ENCODE results near the gene MMP11.

Gene MMP11

DNA sequence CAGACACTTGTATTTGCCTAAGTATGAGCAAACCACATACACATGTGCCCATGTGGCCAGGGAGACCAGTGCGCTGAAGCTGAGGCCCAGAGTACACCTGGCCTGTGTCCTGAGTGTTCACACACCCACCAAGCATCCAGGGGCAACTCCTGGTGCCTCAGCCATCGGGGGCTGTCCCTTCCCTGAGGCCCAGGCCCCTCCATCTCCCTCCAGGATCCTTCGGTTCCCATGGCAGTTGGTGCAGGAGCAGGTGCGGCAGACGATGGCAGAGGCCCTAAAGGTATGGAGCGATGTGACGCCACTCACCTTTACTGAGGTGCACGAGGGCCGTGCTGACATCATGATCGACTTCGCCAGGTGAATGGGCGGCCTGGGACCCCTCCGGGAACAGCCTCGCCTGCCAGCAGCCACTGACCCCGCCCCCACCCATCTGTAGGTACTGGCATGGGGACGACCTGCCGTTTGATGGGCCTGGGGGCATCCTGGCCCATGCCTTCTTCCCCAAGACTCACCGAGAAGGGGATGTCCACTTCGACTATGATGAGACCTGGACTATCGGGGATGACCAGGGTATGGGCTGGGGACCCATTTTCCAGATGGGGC lies 7.6 kb downstream of the MMP11 start:
- DNase-seq (ENCODE audit: low spot score in 2 of 2), result no peak
- Histone ChIP-seq H3K36me3 (replicated peaks) (no peaks in the 10 kb centered on the region), H3K4me1 (no peaks in the 10 kb centered on the region), H3K4me3 (no peak overlapping the region), H3K9me3 (no peaks in the 10 kb centered on the region), H3K27me3 (ENCODE audit: low read depth) (no peaks in the 10 kb centered on the region)
- in situ Hi-C loops (cut with MboI; ENCODE audit: low sequenced_read_pairs), result no loop called here

DNA sequence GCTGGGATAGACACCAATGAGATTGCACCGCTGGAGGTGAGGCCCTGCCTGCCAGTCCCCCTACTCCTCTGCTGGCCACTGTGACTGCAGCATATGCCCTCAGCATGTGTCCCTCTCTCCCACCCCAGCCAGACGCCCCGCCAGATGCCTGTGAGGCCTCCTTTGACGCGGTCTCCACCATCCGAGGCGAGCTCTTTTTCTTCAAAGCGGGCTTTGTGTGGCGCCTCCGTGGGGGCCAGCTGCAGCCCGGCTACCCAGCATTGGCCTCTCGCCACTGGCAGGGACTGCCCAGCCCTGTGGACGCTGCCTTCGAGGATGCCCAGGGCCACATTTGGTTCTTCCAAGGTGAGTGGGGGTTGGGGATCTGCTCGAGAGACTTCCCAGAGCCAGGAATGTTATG lies 8.4 kb downstream of the MMP11 start:
- no peaks in the 10 kb centered on the region for H3K27me3 ChIP-seq (ENCODE audit: low read depth)
- H3K4me3 ChIP-seq, result no peak overlapping the region
- no peaks in the 10 kb centered on the region for H3K9me3 ChIP-seq
- H3K4me1 ChIP-seq, result no peaks in the 10 kb centered on the region
- in situ Hi-C loops (cut with MboI; ENCODE audit: low sequenced_read_pairs), result no loop called here
- H3K36me3 ChIP-seq (replicated peaks), result no peaks in the 10 kb centered on the region
- DNase-seq (ENCODE audit: low spot score in 2 of 2), result no peak

DNA sequence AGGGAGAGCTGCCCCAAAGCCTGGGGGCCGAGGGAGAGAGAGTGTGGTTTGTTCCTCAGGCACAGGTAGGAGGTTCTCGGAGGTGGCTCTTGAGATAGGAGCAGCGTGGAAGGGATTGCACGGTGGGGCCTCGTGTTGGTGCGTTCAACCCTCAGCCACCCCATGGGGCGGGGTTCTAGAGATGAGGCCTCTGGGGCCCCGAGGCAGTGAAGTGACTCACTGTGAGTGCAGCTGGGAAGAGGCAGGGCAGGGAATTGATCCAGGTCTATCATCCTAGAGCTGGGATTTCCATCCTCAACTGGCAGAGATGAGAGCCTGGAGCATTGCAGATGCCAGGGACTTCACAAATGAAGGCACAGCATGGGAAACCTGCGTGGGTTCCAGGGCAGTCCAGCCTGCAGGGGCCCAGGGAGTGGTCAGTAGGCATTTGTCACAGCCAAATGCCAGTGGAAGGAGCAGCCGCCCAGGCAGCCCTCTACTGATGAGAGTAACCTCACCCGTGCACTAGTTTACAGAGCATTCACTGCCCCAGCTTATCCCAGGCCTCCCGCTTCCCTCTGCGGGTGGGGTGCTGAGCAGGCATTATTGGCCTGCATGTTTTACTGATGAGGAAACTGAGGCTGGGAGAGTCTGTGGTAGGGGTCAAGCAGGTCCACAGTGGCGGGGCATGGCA lies 9.0 kb downstream of the MMP11 start:
- in situ Hi-C loops (cut with MboI; ENCODE audit: low sequenced_read_pairs), result no loop called here

DNA sequence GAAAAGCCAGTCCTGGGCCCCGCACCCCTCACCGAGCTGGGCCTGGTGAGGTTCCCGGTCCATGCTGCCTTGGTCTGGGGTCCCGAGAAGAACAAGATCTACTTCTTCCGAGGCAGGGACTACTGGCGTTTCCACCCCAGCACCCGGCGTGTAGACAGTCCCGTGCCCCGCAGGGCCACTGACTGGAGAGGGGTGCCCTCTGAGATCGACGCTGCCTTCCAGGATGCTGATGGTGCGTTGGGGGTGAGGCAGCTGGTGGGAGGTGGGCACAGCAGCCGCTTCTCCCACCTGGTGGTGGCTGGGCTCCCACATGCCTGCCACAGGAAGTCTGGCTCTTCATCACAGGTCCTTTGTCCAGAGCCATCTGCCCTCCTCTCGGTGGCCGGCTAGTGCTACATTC lies 9.6 kb downstream of the MMP11 start:
- no peak overlapping the region for H3K4me3 ChIP-seq
- no peaks in the 10 kb centered on the region for H3K27me3 ChIP-seq (ENCODE audit: low read depth)
- H3K9me3 ChIP-seq, result no peaks in the 10 kb centered on the region
- H3K4me1 ChIP-seq, result peaks cover 5% of the 10 kb centered on the region
- peaks cover 3% of the 10 kb centered on the region for H3K36me3 ChIP-seq (replicated peaks)
- in situ Hi-C loops (cut with MboI; ENCODE audit: low sequenced_read_pairs), result no loop called here
- DNase-seq (ENCODE audit: low spot score in 2 of 2), result no peak

More for the DNA sequence above, 9.0 kb downstream of the MMP11 start:
- no peaks in the 10 kb centered on the region for H3K27me3 ChIP-seq (ENCODE audit: low read depth)
- no peak for DNase-seq (ENCODE audit: low spot score in 2 of 2)
- no peak overlapping the region for H3K4me3 ChIP-seq
- no peaks in the 10 kb centered on the region for H3K9me3 ChIP-seq
- H3K36me3 ChIP-seq (replicated peaks), result no peaks in the 10 kb centered on the region
- H3K4me1 ChIP-seq, result peaks cover 5% of the 10 kb centered on the region

DNA sequence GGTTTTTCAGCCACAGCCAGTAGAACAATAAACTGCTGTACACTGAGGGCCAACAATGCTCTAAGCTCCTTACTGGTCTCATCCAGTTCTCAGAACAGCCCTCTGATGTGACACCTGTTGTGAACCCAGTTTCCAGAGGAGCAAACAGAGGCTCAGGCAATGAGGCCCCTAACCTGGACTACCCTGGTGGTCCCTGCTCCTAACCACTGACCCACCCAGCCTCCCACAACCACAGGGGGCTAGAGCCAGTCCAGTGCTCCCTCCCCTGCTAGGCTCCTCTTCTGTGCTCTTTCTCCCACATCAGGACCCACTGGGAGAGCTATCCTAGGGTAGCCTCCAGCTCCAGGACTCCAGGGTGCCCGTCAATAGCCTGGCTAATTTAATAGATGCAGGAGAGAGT lies 10.1 kb downstream of the MMP11 start:
- no peaks in the 10 kb centered on the region for H3K9me3 ChIP-seq
- H3K36me3 ChIP-seq (replicated peaks), result peaks cover 3% of the 10 kb centered on the region
- in situ Hi-C loops (cut with MboI; ENCODE audit: low sequenced_read_pairs), result no loop called here
- no peak overlapping the region for H3K4me3 ChIP-seq
- H3K27me3 ChIP-seq (ENCODE audit: low read depth), result no peaks in the 10 kb centered on the region
- DNase-seq (ENCODE audit: low spot score in 2 of 2), result no peak
- H3K4me1 ChIP-seq, result peaks cover 7% of the 10 kb centered on the region

DNA sequence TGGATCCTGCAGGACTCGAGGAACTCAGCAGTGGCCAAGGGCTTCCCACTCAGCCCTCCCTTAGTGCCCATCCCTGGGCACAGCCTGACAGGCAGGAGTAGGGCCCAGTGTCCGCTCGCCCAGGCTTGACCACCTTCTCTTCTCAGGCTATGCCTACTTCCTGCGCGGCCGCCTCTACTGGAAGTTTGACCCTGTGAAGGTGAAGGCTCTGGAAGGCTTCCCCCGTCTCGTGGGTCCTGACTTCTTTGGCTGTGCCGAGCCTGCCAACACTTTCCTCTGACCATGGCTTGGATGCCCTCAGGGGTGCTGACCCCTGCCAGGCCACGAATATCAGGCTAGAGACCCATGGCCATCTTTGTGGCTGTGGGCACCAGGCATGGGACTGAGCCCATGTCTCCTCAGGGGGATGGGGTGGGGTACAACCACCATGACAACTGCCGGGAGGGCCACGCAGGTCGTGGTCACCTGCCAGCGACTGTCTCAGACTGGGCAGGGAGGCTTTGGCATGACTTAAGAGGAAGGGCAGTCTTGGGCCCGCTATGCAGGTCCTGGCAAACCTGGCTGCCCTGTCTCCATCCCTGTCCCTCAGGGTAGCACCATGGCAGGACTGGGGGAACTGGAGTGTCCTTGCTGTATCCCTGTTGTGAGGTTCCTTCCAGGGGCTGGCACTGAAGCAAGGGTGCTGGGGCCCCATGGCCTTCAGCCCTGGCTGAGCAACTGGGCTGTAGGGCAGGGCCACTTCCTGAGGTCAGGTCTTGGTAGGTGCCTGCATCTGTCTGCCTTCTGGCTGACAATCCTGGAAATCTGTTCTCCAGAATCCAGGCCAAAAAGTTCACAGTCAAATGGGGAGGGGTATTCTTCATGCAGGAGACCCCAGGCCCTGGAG lies 10.9 kb downstream of the MMP11 start:
- Histone ChIP-seq H3K36me3 (replicated peaks) (peaks cover 5% of the 10 kb centered on the region), H3K4me3 (no peak overlapping the region), H3K27me3 (ENCODE audit: low read depth) (no peaks in the 10 kb centered on the region), H3K9me3 (no peaks in the 10 kb centered on the region), H3K4me1 (peaks cover 12% of the 10 kb centered on the region)
- in situ Hi-C loops (cut with MboI; ENCODE audit: low sequenced_read_pairs), result no loop called here
- DNase-seq (ENCODE audit: low spot score in 2 of 2), result no peak

DNA sequence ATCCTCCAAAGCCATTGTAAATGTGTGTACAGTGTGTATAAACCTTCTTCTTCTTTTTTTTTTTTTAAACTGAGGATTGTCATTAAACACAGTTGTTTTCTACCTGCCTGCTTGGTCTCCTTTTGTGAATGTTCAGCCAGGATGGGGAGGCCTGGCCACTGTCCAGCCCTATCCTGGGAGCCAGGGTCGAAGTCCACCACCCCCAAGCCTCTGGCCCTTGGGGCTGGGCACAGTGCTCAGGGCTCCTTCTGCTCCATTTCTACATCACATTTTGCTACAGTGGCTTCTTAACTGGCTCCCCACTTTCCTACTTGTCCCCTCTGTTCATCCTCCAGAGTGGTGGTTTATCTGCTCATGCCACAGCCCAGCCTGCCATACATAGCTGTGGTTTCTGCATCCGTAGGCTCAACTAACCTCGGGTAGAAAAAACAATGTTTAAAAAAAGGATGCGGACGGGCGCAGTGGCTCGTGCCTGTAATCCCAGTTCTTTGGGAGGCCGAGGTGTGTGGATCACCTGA lies 11.6 kb downstream of the MMP11 start:
- in situ Hi-C loops (cut with MboI; ENCODE audit: low sequenced_read_pairs), result no loop called here
- no peak for DNase-seq (ENCODE audit: low spot score in 2 of 2)
- peaks cover 6% of the 10 kb centered on the region for H3K36me3 ChIP-seq (replicated peaks)
- no peaks in the 10 kb centered on the region for H3K27me3 ChIP-seq (ENCODE audit: low read depth)
- H3K4me3 ChIP-seq, result no peak overlapping the region
- no peaks in the 10 kb centered on the region for H3K9me3 ChIP-seq
- peaks cover 15% of the 10 kb centered on the region for H3K4me1 ChIP-seq

DNA sequence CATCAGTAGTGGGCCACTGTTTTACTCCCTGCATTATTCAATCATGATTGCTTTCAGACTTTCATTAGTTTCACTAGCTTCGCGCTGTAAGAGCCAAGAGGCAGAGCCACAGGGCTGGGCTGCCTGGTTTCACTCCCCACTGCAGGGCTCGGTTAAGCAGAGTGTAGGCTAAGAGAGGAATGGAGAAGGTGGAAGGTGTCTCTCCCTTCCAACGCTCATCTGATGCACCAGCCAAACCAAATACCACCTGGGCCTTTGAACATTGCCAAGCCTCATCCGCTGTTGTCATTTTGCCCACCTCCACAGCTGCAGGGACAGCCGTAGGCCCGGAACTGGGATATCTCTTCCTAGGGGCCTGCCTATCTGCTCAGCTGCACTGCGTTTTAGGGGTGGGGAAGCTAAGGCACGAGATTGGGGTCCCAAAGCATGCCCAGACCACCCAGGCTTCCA lies 13.6 kb downstream of the MMP11 start:
- Histone ChIP-seq H3K4me1 (peaks cover 18% of the 10 kb centered on the region), H3K36me3 (replicated peaks) (peaks cover 19% of the 10 kb centered on the region), H3K9me3 (no peaks in the 10 kb centered on the region), H3K4me3 (peak overlapping the region; percentile 97), H3K27me3 (ENCODE audit: low read depth) (no peaks in the 10 kb centered on the region)
- no peak for DNase-seq (ENCODE audit: low spot score in 2 of 2)
- in situ Hi-C loops (cut with MboI; ENCODE audit: low sequenced_read_pairs), result no loop called here

DNA sequence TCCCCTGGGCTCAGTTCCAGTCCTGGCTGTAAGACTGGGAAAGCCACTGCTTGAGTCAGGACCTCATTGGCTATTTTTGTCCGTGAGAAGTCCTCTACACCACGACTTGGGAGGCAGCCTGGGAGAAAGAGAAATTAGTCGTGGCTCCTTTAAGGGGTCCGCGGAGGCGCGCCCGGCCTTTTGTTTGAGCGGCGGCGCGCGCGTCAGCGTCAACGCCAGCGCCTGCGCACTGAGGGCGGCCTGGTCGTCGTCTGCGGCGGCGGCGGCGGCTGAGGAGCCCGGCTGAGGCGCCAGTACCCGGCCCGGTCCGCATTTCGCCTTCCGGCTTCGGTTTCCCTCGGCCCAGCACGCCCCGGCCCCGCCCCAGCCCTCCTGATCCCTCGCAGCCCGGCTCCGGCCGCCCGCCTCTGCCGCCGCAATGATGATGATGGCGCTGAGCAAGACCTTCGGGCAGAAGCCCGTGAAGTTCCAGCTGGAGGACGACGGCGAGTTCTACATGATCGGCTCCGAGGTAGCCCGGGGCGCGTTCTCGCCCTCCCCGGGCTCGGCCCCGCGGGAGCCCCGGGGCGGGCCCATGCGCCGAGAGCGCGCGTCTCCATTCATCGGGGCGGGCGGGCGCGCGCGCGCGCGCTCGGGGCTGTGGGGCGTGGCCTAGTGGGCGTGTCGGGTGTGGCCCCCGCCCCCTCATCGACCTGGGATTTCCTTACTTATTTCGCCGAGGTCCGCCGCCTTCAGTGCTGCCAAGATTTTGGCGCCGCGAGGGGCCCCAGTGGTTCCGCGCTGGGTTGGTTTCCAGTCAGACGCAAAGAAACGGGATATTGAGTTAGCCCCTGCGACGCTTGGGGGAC lies 14.3 kb downstream of the MMP11 start, which contains the start of gene SMARCB1:
TSS of gene SMARCB1 (plus strand) at position 215 of the 848 bp plus-strand sequence. CDS start at position 419, 204 bp downstream.
- DNase-seq (ENCODE audit: low spot score in 2 of 2), result peak; percentile 80 to 87
- H3K4me3 ChIP-seq, result peak within 1 kb of the TSS; percentile 97
- peaks cover 26% of the 10 kb centered on the region for H3K36me3 ChIP-seq (replicated peaks)
- peaks cover 18% of the 10 kb centered on the region for H3K4me1 ChIP-seq
- H3K27me3 ChIP-seq (ENCODE audit: low read depth), result no peaks in the 10 kb centered on the region
- no peaks in the 10 kb centered on the region for H3K9me3 ChIP-seq
- in situ Hi-C loops (cut with MboI; ENCODE audit: low sequenced_read_pairs), result no loop called here

DNA sequence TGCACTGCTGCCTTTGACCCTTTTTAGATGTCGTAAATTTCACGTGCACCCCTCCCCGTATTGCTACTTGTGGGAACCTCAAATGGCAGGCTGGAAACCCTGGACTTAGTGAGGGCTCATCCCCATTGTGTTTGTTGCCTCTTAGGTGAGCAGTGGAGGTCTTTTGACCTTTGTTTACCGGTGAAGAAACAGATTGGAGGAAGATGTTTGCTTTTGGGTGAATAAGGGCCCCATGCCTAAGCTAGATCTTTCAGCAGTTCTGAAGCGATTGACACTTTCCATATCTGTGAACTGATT lies 14.9 kb downstream of the MMP11 start:
- DNase-seq (ENCODE audit: low spot score in 2 of 2), result no peak
- Histone ChIP-seq H3K9me3 (no peaks in the 10 kb centered on the region), H3K36me3 (replicated peaks) (peaks cover 31% of the 10 kb centered on the region), H3K4me1 (peaks cover 18% of the 10 kb centered on the region), H3K4me3 (peak overlapping the region; percentile 97), H3K27me3 (ENCODE audit: low read depth) (no peaks in the 10 kb centered on the region)
- in situ Hi-C loops (cut with MboI; ENCODE audit: low sequenced_read_pairs), result no loop called here

DNA sequence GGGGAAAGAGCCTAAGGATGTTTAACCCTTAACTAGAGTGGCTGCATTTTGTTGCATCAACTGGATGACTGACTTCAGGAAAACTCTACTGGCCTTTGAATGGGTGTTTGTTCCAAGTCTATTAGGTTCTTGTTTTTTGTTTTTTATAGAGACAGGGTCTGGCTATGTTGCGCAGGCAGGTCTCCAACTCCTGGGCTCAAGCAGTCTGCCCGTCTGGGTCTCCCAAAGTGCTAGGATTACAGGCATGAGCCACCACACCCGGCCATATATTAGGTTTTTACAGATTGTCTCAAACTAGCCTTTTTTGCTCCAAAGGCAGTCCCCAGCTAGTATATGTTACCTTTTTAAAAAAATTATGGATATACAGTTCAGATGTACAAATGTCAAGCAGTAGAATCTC lies 15.3 kb downstream of the MMP11 start:
- peaks cover 35% of the 10 kb centered on the region for H3K36me3 ChIP-seq (replicated peaks)
- peaks cover 18% of the 10 kb centered on the region for H3K4me1 ChIP-seq
- H3K9me3 ChIP-seq, result no peaks in the 10 kb centered on the region
- DNase-seq (ENCODE audit: low spot score in 2 of 2), result no peak
- no peaks in the 10 kb centered on the region for H3K27me3 ChIP-seq (ENCODE audit: low read depth)
- in situ Hi-C loops (cut with MboI; ENCODE audit: low sequenced_read_pairs), result no loop called here
- peak overlapping the region; percentile 97 for H3K4me3 ChIP-seq

DNA sequence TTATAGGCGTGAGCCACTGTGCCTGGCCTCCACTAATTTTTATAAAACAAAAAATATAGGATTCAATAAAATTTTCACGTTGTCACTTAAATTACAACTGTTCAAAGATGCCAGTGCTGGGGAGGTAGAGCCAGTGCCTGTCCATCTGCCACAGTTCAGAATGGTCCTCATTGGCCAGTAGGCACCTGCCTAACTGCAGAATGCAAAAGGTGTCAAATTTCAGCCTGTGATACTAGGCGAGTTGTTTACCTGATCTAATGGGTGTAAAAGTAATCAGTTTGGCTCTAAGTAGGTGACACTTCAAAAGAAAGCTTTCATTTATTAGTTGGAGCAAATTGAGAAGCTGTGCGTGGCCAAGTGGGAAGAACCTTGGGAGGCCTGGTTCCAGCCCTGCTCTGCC lies 16.5 kb downstream of the MMP11 start:
- H3K27me3 ChIP-seq (ENCODE audit: low read depth), result no peaks in the 10 kb centered on the region
- peaks cover 44% of the 10 kb centered on the region for H3K36me3 ChIP-seq (replicated peaks)
- in situ Hi-C loops (cut with MboI; ENCODE audit: low sequenced_read_pairs), result no loop called here
- peaks cover 18% of the 10 kb centered on the region for H3K4me1 ChIP-seq
- DNase-seq (ENCODE audit: low spot score in 2 of 2), result no peak
- no peaks in the 10 kb centered on the region for H3K9me3 ChIP-seq
- no peak overlapping the region for H3K4me3 ChIP-seq

DNA sequence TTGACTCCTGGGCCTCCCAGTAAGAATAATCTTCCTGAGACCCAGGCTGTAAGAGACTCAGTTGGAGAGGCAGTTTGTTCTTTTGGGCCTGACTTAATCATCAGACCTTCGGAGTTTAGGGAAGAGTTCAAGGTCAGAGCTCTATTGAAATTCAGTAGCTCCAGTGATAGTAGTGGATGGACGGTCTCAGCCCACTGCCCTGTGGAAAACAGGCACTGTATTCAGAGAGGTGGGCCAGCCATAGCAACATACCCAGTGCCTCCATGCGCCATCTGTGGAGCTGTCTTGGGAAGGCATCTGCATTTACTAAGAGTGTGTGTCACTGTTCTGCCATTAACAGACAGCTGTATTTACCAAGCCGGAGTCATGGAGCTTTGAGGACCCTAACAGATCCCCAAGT lies 17.0 kb downstream of the MMP11 start:
- peaks cover 49% of the 10 kb centered on the region for H3K36me3 ChIP-seq (replicated peaks)
- DNase-seq (ENCODE audit: low spot score in 2 of 2), result no peak
- in situ Hi-C loops (cut with MboI; ENCODE audit: low sequenced_read_pairs), result no loop called here
- H3K4me3 ChIP-seq, result no peak overlapping the region
- peaks cover 18% of the 10 kb centered on the region for H3K4me1 ChIP-seq
- H3K9me3 ChIP-seq, result no peaks in the 10 kb centered on the region
- no peaks in the 10 kb centered on the region for H3K27me3 ChIP-seq (ENCODE audit: low read depth)
